Fibroblast of skin of abdomen (primary cell): ENCODE results near the gene SZT2.

Experiments used
- DNase-seq: peaks from one replicate; pipeline ENCODE4 v3.0.0-alpha.2; 2013

The SZT2 gene

GRCh38 chr1:43426221-43426620 lies 36.5 kb downstream of the SZT2 start:
- DNase-seq, result no peak

GRCh38 chr1:43427524-43427923 lies 37.8 kb downstream of the SZT2 start:
- no peak for DNase-seq

GRCh38 chr1:43427941-43428340 lies 38.2 kb downstream of the SZT2 start:
- DNase-seq, result no peak

GRCh38 chr1:43430831-43431230 lies 41.1 kb downstream of the SZT2 start:
- DNase-seq, result no peak

GRCh38 chr1:43431676-43432075 lies 42.0 kb downstream of the SZT2 start:
- no peak for DNase-seq

- DNase-seq, result no peak
These were observed 42.6 kb downstream of the SZT2 start for GRCh38 chr1:43432171-43432860.

- DNase-seq, result no peak
These were observed 43.2 kb downstream of the SZT2 start for GRCh38 chr1:43432907-43433306.

GRCh38 chr1:43434256-43434655 lies 44.6 kb downstream of the SZT2 start:
- no peak for DNase-seq

GRCh38 chr1:43435146-43436145 lies 45.7 kb downstream of the SZT2 start:
- DNase-seq, result peak; percentile 42

- DNase-seq, result no peak
These were observed 46.7 kb downstream of the SZT2 start for GRCh38 chr1:43436371-43436770.

GRCh38 chr1:43437031-43437973 lies 47.6 kb downstream of the SZT2 start:
- no peak for DNase-seq

GRCh38 chr1:43438006-43438405 lies 48.3 kb downstream of the SZT2 start:
- DNase-seq, result no peak

- DNase-seq, result no peak
These were observed 48.9 kb downstream of the SZT2 start for GRCh38 chr1:43438576-43438952.

- no peak for DNase-seq
These were observed 49.4 kb downstream of the SZT2 start for GRCh38 chr1:43438953-43439581.

GRCh38 chr1:43439781-43440180 lies 50.1 kb downstream of the SZT2 start:
- no peak for DNase-seq

- DNase-seq, result no peak
These were observed 50.7 kb downstream of the SZT2 start for GRCh38 chr1:43440358-43440757.

- no peak for DNase-seq
These were observed 51.6 kb downstream of the SZT2 start for GRCh38 chr1:43441166-43441893.

GRCh38 chr1:43441894-43442637 lies 52.4 kb downstream of the SZT2 start:
- DNase-seq, result no peak

GRCh38 chr1:43442756-43443155 lies 53.1 kb downstream of the SZT2 start:
- no peak for DNase-seq

GRCh38 chr1:43443197-43443946 lies 53.7 kb downstream of the SZT2 start:
- DNase-seq, result no peak
